Transverse colon (tissue), 4 donors: ENCODE results near the gene RUNX1.

Source experiments
- CTCF ChIP-seq, 5 experiments: fragments of 200-600 bp in 3 of 5; fragments of 450-650 bp in 2 of 5; sonication (generic) in 3 of 5; IDR thresholded peaks; 1 replicate in 2 of 5; 2 replicates in 3 of 5; pipeline ENCODE4 v1.5.1; 2016 to 2017; ENCODE audit warnings: antibody characterized with exemption in 5 of 5, inconsistent platforms in 3 of 5, mild to moderate bottlenecking in 2 of 5, moderate library complexity in 1 of 5
- EP300 ChIP-seq: sonication (generic); formaldehyde crosslinking; IDR thresholded peaks from one replicate; pipeline ENCODE4 v1.6.1; 2017; ENCODE audit warnings: antibody characterized with exemption, low read depth
- POLR2A ChIP-seq: fragments of 450-650 bp; IDR thresholded peaks from one replicate; pipeline ENCODE4 v1.6.1; 2016; ENCODE audit warnings: antibody characterized with exemption, mild to moderate bottlenecking, moderate library complexity
- POLR2AphosphoS5 ChIP-seq, 3 donors: sonication (generic); formaldehyde crosslinking; IDR thresholded peaks; one replicate each; pipeline ENCODE4 v1.6.1; 2016; ENCODE audit warnings: antibody characterized with exemption in 3 of 3

GRCh38 chr21:34754690-34755647 lies 294.1 kb downstream of the RUNX1 start:
- TF ChIP-seq CTCF (IDR thresholded peaks at IDR 0.05), result no peak
- TF ChIP-seq EP300, result no peak
- TF ChIP-seq POLR2A, result no peak
- TF ChIP-seq POLR2AphosphoS5 (IDR thresholded peaks at IDR 0.05), result no peak
